Stimulated activated CD8-positive, alpha-beta memory T cell treated with anti-CD3 and anti-CD28 coated beads, Interleukin-4, amount 100 ng/mL, for 4 hours (primary cell): Measurements from ENCODE around the gene SSUH2.

ENCODE experiments used
- DNase-seq, 2 donors: peaks; one replicate each; pipeline ENCODE4 v3.0.0-alpha.2; 2020; ENCODE audit warnings: low read depth in 2 of 2, low spot score in 1 of 2

The SSUH2 gene

GRCh38 chr3:8642001-8642400 is 2.6 kb downstream of the SSUH2 start:
- no peak for DNase-seq

DNA sequence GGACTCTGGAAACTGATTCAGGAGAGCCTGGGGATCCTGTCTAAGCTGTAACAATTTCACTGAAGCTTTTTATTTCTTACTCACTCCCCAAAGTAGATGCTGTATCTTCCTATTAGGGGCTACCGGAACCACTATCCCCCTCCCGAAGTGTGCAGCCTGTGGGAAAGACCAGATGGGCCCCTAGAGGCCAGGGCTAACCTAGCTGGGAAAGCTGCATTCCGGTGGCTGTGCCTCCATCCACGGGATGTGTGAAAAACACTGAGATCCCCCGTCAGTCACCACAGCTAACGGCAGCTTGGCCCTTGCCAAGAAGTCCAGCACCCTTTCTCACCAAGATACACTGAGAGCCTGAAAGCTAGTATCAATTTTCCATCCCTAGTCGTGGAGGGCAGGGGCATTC is 3.1 kb downstream of the SSUH2 start:
- no peak for DNase-seq

DNA sequence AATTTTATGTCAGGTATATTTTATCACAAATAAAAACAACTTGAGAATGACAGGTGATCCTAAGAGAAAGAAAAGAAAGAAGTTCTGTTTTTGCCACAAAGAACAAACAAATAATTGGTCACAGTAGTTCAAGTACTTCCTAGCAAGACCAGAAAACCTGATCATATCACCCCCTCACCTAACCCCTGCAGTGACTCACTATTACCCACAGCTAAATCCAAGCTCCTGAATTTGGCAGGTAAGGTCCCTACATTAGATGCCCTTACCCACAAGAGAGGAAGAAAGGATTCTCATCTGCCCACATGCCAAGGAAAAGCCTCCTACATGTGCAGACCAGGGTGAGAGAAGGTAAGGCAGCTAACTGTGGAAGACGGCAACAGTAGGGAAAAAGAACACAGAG is 4.4 kb downstream of the SSUH2 start:
- no peak for DNase-seq

DNA sequence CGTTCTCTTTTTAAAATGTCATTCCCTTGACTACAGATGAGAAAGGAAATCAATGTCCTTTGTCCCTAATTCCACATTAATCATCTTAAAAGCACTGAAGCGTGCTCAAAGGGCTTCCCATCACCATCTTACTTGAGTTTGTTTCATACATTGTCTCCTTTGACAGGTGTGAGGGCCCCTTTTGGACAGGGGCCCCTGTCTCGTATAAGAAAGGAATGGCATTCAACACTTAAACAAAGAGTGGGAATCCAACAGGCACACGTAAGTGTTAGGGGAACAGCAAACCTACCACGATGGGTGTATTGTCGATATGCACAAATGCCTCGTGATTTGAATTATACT is 5.0 kb downstream of the SSUH2 start:
- no peak for DNase-seq

- no peak for DNase-seq
Measured at GRCh38 chr3:8638994-8639658, 5.5 kb downstream of the SSUH2 start.

DNA sequence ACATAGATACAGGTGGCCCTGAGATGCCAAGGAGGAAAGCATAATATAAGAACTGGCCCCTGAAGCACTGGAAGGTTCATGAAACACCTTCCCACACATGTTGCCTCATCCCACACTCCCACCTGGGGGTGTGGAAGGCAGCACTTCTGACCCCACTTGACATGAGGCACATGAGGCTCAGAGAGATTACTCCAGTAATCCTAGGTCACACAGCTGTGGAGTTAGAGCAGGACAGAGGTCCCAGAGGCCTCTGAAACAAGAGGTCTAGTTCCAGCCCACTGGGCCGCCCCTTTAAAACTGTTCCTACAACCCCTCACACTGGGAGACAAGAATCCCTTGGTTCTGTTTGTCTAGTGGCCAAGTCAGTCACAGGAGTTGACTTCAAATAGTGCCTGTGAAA is 7.2 kb downstream of the SSUH2 start:
- no peak for DNase-seq

DNA sequence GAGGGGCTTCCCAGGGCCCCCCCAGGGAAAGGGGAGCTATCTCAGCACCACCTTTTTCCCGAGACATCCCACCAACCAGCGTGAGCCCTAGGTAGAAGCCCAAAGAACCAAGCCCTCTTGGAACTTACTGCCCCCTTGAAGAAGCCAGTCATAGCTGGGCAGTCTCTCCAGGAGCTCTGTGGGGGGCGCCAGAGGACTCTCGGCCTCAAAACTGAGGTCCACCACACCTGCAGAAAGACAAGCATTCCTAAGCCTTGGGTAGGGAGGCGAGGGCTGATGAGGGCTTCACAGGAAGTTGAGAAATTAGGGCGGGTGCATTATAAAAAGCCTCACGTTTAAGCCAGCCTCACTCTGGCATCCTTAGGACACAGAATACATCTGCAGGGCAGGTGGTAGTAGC is 9.0 kb downstream of the SSUH2 start:
- no peak for DNase-seq

DNA sequence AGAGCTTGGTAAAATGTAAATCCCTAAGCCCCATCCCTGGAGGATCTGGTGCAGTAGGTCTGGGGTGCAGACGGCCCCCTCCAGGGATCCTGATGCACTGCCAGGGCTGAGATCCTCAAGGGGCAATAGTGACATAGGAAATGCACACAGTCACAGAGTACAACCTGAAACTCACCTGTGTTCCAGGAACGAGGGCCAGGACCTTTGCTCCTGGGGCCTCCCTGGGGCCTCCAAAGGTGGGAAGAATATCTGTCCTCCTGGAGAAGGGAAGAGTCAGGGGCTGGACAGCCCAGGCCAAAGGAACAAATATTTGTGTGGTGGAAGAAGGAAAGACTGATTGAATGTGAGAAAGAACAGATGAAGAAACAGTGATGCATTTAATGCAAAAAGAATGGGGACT is 9.5 kb downstream of the SSUH2 start:
- DNase-seq: no peak

GRCh38 chr3:8632402-8633237 is 12.0 kb downstream of the SSUH2 start:
- DNase-seq: no peak

DNA sequence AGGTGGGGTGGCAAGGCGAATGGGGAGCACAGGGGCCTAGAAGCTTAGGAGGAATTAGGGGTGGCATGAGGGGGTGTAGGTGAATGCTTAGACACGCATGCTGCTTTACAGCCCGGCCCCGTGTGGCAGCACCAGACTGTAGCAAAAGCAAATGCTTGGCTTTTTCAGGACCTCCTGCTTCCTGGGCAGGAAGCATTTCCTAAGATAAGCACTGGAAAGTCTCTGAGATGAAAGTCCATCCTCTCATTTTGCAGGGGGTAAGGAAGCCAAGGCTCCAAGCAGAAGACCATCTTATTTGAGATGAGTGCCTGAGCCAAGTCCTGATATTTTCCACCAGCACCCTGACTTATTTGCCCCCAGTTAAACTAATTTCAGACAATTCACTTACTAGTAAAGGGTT is 12.9 kb downstream of the SSUH2 start:
- no peak for DNase-seq

- DNase-seq: peak in 1 of 2 donors; percentile 21
Measured at GRCh38 chr3:8629151-8630021, 15.2 kb downstream of the SSUH2 start.

- DNase-seq: no peak
Measured at GRCh38 chr3:8627949-8628348, 16.6 kb downstream of the SSUH2 start.

DNA sequence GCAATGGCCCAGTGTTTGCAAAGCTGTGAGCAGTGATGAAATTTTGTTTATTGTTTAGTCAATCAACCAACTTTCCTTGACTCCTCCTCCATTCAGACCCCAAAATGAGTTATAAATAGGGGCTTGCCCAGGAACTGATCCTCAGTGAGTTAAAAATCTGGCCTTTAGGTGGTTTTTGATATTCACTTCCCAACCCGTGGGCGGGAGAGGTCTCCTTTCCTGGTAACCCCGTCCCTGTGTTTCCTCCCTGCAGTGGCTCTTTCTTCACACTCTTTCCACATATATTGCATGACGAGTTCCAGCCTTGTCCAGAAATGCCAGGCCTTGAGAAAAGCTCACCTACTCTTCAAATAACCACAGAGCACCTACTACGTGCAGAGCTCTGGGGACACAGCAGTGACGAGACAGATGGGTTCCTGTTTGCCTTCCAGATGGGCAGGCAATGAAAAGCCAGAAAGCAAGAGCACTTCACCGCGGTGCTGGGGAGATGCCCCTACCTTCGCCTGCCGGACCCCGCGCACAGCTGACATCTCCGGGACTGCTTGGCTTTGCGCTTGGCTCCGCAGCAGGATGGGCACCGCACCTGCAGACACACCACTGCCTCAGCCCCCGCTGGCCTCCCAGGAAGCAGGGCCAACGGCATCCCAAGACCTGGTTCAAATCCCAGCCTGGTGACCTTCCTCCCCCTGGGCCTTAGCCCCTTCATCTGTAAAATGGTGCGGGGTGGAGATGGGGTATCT is 17.2 kb downstream of the SSUH2 start:
- DNase-seq: no peak

GRCh38 chr3:8625991-8626390 is 18.6 kb downstream of the SSUH2 start:
- no peak for DNase-seq

DNA sequence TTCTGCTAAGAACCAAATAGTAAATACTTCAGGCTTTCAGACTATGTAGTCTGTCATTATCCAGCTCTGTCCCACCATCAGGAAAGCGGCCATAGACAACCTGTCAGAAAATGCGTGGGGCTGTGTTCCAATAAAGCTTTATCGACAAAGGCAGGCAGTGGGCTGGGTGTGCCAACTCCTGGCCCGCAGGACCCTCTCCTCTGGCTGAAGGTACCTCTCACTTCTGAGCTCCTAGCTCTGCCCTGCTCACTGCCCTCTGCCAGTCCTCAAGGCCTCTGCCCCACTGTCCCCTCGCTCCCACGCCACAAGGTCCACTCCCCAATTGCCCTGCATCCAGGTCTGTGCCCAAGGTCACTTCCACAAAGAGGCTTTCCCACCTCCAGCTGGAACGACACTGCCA is 20.0 kb downstream of the SSUH2 start:
- DNase-seq: no peak

DNA sequence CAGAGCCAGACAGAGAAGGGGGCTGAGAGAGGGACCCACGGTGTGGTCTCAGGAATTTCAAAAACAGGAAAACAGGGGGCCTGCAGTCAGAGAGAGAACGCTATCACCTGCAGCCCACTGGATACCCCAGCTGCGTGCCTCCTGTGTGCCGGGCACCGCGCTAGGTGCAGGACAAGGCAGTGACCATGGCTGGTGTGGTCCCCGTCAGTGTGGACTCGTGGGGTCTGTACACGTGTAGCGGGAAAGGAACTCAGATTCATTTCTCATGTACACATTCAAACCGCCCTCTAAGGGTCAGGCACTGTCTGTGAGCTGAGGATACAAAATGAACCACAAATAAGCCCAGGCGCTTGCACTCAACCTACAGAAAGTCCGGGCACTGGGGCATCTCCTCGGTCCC is 20.9 kb downstream of the SSUH2 start:
- no peak for DNase-seq

- no peak for DNase-seq
Measured at GRCh38 chr3:8622873-8623691, 21.5 kb downstream of the SSUH2 start.

DNA sequence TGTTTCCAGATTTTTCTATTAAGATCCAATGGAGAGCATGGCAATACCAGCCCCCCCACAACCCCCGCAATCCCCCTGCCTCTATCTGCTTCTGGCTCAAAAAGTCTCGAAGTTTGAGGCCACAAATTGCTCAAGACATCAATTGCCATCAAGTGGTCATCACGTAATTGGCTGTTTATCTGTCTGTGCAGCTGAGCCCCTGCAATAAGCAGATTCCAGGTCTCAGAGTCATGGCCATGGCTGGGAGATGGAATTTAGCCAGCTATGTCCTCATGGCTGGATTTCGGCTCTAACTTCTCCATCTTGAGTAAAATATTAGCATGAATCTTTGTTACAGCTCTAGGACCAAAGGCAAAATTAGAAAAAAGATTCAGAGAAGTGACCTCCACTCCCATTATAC is 22.7 kb downstream of the SSUH2 start:
- no peak for DNase-seq

- no peak for DNase-seq
Measured at GRCh38 chr3:8621141-8621540, 23.5 kb downstream of the SSUH2 start.

DNA sequence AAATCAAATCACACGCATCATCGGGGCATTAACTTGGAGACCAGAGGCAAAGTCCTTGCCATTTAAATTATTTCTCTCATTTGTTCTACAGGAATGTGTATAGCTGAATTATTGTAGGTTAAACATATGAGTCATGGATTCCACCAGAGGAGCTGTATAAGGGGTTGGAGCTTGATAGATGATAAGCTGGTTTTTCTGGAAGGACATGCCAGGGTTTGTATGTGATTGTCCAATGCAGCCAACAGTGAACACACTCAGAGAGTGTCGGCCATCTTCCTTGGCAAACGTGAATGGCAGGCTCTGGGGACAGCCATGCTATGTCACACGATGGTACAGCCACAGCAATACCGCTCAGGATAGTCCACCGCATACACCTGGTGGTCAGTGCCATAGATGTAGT is 25.1 kb downstream of the SSUH2 start:
- DNase-seq: no peak
